GM21576 (cell line): ENCODE data around the gene TGM3.
"Not testable (repeated sequence)": the region's sequence is repeated elsewhere in the genome, so short reads cannot be mapped to it uniquely, and the experiment has no call there.

Source experiments
- ATAC-seq: cut with Tn5 transposase; IDR thresholded peaks from one replicate; pipeline ENCODE4 v1.9.1; 2021; ENCODE audit warnings: mild to moderate bottlenecking, moderate library complexity; ENCODE audit not compliant: unreplicated experiment

Gene TGM3, protein sequence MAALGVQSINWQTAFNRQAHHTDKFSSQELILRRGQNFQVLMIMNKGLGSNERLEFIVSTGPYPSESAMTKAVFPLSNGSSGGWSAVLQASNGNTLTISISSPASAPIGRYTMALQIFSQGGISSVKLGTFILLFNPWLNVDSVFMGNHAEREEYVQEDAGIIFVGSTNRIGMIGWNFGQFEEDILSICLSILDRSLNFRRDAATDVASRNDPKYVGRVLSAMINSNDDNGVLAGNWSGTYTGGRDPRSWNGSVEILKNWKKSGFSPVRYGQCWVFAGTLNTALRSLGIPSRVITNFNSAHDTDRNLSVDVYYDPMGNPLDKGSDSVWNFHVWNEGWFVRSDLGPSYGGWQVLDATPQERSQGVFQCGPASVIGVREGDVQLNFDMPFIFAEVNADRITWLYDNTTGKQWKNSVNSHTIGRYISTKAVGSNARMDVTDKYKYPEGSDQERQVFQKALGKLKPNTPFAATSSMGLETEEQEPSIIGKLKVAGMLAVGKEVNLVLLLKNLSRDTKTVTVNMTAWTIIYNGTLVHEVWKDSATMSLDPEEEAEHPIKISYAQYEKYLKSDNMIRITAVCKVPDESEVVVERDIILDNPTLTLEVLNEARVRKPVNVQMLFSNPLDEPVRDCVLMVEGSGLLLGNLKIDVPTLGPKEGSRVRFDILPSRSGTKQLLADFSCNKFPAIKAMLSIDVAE

GRCh38 chr20:2295886-2296515 is at the start of gene TGM3:
Gene TGM3, plus strand, starts transcription at chr20:2296001. Its CDS starts 63 bp downstream, at chr20:2296064.
- no peak for ATAC-seq

DNA sequence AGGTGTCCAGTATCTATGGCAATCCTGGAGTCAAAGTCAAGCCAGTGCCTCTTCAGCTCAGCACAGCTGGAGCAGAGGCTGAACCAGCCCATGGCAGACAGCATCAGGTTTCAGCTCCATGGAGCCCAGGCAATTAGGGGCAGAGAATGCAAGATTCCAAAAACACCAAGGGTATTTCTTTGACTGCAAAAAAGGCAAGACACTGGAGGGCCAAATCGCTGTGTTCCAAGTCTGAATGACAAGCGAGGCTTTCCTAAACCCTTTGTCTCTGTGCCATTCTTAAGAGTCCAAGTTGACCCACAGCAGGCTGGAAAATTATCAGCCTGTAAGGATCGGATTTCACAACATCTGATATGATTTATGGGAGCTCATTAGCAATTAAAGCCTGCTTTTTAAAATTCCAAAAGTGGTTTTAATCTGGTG is 49.7 kb upstream of the TGM3 start:
- no peak for ATAC-seq

- ATAC-seq = no peak
Observed at GRCh38 chr20:2248837-2249236, 47.0 kb upstream of the TGM3 start.

- ATAC-seq = no peak
Observed at GRCh38 chr20:2249935-2250334, 45.9 kb upstream of the TGM3 start.

DNA sequence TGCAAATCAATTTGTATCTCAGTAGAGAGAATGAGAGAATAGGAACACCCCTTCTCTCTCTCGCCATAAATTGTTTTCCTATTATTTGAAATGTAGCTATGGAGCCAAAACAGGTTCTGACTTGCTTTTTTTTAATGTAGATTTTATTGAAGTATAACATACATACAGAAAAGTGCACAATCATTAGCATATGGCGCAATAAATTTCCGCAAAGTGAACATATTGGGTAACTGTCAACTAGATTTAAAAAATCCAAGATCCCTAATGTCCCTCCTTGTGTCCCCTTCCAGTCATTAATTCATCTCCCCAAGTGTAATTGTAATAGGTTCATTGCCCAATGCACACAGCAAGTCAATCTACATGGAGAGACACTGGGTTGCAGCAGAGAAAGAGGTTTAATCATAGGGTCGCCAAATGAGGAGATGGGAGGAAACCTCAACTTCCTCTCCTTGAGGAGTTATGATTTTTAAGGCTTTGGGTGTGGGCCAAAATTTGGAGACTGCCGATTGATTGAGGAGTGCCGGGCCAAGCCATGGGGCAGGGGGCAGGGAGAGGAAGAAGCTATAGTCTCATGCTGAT is 43.3 kb upstream of the TGM3 start:
- ATAC-seq = no peak

GRCh38 chr20:2253256-2253655 is 42.5 kb upstream of the TGM3 start:
- no peak for ATAC-seq

- no peak for ATAC-seq
Observed at GRCh38 chr20:2254333-2254732, 41.5 kb upstream of the TGM3 start.

DNA sequence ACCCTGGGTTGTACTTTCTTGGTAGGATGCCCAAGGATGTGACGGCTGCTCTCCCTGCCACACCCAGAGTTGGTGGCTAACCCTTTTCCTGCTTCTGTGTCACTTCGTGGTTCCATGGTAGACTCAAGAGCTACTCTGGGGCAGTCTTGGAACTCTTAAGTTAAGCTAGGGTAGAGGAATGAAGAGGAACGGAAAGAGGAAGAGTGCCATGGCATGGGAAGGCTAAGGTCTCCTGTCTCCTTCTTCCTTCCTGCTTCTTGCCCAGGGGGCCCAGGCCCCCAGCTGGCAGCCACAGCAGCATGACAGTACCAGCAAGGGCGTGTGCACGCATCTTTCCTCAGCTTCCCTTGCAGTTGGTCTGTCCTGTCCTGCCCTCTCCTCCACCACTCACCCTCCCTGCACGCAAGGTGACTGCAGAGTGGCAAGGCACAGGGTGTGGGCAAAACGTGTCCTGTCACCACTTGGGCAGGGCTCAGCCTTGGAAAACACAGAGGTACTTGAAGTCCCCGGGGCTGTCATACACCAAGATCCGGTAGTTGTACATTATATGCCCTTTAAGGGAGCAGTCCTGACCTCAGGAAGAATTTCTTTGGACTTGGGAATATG is 39.8 kb upstream of the TGM3 start:
- ATAC-seq = no peak

GRCh38 chr20:2259731-2260130 is 36.1 kb upstream of the TGM3 start:
- ATAC-seq = no peak

GRCh38 chr20:2260250-2260649 is 35.6 kb upstream of the TGM3 start:
- ATAC-seq = no peak

GRCh38 chr20:2261046-2261485 is 34.7 kb upstream of the TGM3 start:
- ATAC-seq = no peak

DNA sequence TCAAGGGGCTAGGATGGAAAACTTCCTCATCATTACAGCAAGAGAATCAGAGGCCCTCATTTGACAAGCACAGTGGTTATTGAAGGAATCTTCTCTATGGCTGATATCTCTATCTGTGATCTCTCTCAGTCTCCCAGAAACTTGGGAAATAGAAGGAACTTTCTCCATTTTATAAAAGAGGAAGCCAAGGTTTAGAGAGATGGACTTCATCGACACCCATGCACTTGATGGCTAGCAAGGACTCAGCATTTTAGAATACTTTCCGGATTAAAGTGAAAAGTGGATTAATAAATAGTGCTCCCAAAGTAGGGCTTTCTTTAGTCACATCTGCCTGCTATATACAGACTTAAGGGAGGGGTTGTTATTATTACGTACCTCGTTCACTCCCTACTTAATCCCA is 34.2 kb upstream of the TGM3 start:
- no peak for ATAC-seq

- ATAC-seq = no peak
Observed at GRCh38 chr20:2264118-2264517, 31.7 kb upstream of the TGM3 start.

DNA sequence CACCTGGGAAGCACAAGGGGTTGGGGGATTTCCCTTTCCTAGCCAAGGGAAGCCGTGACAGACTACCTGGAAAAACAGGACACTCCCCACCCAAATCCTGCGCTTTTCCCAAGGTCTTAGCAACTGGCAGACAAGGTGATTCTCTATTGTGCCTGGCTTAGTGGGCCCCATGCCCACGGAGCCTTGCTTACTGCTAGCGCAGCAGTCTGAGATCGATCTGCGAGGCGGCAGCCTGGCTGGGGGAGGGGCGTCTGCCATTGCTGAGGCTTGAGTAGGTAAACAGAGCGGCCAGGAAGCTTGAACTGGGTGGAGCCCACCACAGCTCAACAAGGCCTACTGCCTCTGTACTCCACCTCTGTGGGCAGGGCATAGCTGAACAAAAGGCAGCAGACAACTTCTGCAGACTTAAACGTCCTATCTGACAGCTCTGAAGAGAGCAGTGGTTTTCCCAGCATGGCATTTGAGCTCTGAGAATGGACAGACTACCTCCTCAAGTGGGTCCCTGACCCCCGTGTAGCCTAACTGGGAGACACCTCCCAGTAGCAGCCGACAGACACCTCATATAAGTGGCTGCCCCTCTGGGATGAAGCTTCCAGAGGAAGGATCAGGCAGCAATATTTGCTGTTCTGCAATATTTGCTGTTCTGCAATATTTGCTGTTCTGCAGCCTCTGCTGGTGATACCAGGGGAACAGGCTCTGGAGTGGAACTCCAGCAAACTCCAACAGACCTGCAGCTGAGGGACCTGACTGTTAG is 31.0 kb upstream of the TGM3 start:
- ATAC-seq = not testable (repeated sequence)

DNA sequence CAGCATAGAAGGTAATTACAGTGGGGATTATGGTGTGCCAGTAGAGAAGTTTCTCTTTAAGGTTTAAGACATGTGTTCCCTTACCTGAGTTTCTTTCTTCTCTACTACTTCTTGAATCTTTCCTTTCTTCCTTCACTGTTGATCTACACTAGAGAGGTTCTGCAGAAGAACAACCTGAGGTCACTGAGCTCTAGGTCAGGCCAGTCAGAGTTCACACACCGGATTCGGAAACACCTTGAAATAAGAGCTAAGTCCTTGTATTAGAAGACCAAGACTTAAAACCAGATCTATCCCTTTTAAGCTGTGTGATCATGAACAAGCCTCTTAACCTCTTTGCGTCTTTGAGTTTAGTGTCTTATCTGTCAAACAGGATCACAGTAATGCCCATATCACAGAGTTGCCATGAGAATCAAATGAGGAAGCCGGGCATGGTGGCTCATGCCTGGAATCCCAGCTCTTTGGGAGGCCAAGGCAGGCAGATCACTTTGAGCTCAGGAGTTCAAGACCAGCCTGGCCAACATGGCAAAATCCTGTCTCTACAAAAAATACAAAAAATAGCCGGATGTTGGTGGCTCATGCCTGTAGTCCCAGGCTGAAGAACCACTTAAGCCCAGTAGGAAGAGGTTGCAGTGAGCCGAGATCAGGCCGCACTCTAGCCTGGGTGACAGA is 22.0 kb upstream of the TGM3 start:
- ATAC-seq = no peak

GRCh38 chr20:2276015-2276414 is 19.8 kb upstream of the TGM3 start:
- no peak for ATAC-seq

DNA sequence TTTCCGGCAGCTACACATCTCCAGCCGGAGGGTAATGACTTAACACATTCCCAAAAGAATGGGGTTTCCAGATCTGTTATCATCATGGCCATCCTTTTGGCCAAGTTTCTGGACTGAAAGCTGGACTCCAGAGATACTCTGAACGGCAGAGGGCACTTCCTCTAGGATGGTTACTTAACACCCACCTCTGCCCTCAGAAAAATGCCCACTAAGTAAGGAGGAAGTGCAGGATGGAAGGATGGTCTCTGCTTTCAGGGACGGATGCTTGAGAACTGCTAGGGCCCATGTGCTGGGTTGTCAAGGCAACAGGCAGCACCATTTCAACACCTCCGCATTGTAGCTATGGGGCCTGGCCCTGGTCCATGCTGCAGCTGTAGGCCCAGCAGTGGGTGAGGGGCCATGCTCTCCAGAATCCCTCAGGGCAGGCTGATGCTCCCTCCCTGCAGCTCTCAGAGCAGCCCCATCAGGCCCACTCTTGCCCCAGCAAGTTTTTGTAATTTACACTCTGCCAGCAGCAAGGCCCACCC is 16.5 kb upstream of the TGM3 start:
- ATAC-seq = no peak

DNA sequence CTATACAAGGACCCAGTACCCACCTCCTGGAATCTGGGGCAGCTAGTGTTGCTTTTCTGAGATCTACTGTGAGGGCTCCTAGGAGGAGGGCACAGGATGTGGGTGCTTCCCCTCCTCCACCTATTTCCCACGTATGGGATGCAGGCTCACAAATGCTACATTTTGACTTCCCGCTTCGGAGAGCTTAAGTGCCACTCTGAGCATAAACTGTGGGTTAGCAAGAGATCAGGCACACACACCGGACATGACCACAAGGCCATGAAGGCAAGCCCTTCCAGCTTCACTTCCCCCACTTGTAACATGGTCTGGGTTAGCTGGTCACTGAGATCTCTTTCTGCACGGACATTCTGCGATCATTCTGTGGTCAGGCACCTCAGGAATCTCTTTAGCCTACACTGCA is 15.7 kb upstream of the TGM3 start:
- ATAC-seq = no peak

DNA sequence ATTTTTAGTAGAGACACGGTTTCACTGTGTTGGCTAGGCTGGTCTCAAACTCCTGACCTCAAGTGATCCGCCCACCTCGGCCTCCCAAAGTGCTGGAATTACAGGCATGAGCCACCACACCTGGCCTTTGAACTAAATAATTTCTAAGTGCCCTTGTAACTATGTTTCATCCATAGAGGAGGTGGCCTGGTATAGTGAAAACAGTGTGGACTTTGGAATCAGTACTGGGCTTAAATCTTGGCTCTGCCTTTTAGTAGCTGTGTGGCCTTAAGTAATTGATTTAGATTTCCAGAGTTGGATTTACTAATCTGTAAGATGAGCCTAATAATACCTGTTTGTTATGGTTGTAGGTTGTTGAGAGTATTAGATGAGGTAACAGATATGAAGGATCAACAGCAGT is 14.2 kb upstream of the TGM3 start:
- ATAC-seq = no peak

GRCh38 chr20:2282181-2282580 is 13.6 kb upstream of the TGM3 start:
- no peak for ATAC-seq
